Suprapubic skin (tissue), 4 donors: ENCODE results near the gene SLC22A17. TPM values are rescaled to one million over a fixed set of nuclear protein-coding genes. Genes with fewer than 3 reads are reported as not detected.
A peak's percentile ranks its signal among the peaks of the same experiment; 100 is the strongest.
"Not testable (repeated sequence)": the region's sequence is repeated elsewhere in the genome, so short reads cannot be mapped to it uniquely, and the experiment has no call there.

Experiments
- DNase-seq, 2 donors: peaks; one replicate each; pipeline ENCODE4 v3.0.0-alpha.2; 2019; ENCODE audit warnings: low spot score in 2 of 2
- H3K27ac ChIP-seq: fragments of 200-600 bp; sonication (generic); one replicate; pipeline ENCODE4 v1.5.1; 2019
- H3K27me3 ChIP-seq: fragments of 200-600 bp; sonication (generic); one replicate; pipeline ENCODE4 v1.5.1; 2019
- H3K36me3 ChIP-seq: fragments of 200-600 bp; sonication (generic); one replicate; pipeline ENCODE4 v1.5.1; 2019
- H3K4me1 ChIP-seq: fragments of 200-600 bp; sonication (generic); one replicate; pipeline ENCODE4 v1.5.1; 2019
- H3K4me3 ChIP-seq: fragments of 200-600 bp; sonication (generic); one replicate; pipeline ENCODE4 v1.5.1; 2019; ENCODE audit warnings: mild to moderate bottlenecking
- H3K9me3 ChIP-seq: fragments of 200-600 bp; sonication (generic); one replicate; pipeline ENCODE4 v1.5.1; 2019
- EP300 ChIP-seq: sonication (generic); formaldehyde crosslinking; IDR thresholded peaks from one replicate; pipeline ENCODE4 v1.6.1; 2017; ENCODE audit warnings: antibody characterized with exemption
- POLR2A ChIP-seq, 2 donors: fragments of 450-650 bp; IDR thresholded peaks; one replicate each; pipeline ENCODE4 v1.6.1; 2017; ENCODE audit warnings: antibody characterized with exemption in 2 of 2, mild to moderate bottlenecking in 2 of 2, moderate library complexity in 2 of 2
- POLR2AphosphoS5 ChIP-seq, 3 donors: sonication (generic); formaldehyde crosslinking; IDR thresholded peaks; one replicate each; pipeline ENCODE4 v1.6.1; 2017; ENCODE audit warnings: antibody characterized with exemption in 3 of 3
- WGBS: methylation state at CpG from one replicate; pipeline ENCODE4 v1.1.5; 2018; 5-methylcytosine and 5-hydroxymethylcytosine counted together
- total RNA-seq, 4 donors: library from RNA; depleted of rRNA; stranded (reverse); fragments of >200 nt; gene quantifications; one replicate each; pipeline ENCODE4 v1.1.0, GENCODE V29; 2016
- TF ChIP-seq, protein P1 (sequence below), 2 donors: fragments of 200-600 bp in 1 of 2; fragments of 450-650 bp in 1 of 2; sonication (generic) in 1 of 2; IDR thresholded peaks; one replicate each; pipeline ENCODE4 v1.5.1; 2016 to 2019; ENCODE audit warnings: antibody characterized with exemption in 2 of 2, mild to moderate bottlenecking in 1 of 2, moderate library complexity in 1 of 2

Gene SLC22A17
- total RNA-seq, 4 donors from 2014 or later: 15.4 to 67.6 (median 22.5) TPM

DNA sequence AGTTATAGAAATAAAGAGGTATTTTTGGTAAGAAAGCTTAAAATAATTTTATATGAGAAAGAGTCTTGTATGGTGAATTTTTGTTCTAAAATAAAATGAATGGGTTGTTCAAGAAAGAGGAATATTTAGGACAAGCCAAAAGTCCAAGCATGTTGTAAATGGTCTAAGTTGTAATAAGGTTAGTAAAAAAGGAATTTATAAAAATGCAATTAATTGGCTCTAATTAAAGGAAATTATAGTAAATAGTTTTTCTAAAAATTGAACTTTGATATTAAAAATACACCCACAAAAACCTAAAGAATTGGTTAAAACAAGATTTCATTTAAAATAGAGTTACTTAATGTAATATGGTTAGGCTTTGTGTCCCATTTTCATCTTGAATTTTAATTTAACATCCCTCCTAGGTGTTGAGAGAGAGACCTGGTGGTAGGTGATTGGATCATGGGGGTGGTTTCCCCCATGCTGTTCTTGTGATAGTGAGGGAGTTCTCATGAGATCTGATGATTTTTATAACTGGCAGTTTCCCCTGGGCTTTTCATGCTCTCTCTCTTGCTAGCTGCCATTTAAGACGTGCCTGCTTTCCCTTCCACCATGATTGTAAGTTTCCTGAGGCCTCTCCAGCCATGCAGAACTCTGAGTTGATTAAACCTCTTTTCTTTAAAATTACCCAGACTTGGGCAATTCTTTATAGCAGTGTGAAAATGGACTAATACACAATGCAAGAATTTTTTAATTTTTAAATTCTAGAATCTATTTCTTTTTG lies 13.0 kb downstream of the SLC22A17 start:
- H3K4me1 ChIP-seq: no peaks in the 10 kb centered on the region
- no peak overlapping the region for H3K4me3 ChIP-seq
- 86% methylated on average over 1 of the region's 1 CpG for WGBS
- H3K27me3 ChIP-seq: no peaks in the 10 kb centered on the region
- TF ChIP-seq EP300: no peak
- no peak for TF ChIP-seq POLR2AphosphoS5 (IDR thresholded peaks at IDR 0.05)
- TF ChIP-seq, protein P1, sequence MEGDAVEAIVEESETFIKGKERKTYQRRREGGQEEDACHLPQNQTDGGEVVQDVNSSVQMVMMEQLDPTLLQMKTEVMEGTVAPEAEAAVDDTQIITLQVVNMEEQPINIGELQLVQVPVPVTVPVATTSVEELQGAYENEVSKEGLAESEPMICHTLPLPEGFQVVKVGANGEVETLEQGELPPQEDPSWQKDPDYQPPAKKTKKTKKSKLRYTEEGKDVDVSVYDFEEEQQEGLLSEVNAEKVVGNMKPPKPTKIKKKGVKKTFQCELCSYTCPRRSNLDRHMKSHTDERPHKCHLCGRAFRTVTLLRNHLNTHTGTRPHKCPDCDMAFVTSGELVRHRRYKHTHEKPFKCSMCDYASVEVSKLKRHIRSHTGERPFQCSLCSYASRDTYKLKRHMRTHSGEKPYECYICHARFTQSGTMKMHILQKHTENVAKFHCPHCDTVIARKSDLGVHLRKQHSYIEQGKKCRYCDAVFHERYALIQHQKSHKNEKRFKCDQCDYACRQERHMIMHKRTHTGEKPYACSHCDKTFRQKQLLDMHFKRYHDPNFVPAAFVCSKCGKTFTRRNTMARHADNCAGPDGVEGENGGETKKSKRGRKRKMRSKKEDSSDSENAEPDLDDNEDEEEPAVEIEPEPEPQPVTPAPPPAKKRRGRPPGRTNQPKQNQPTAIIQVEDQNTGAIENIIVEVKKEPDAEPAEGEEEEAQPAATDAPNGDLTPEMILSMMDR (IDR thresholded peaks at IDR 0.05): no peak
- TF ChIP-seq POLR2A (IDR thresholded peaks at IDR 0.05): no peak
- no peaks in the 10 kb centered on the region for H3K9me3 ChIP-seq
- H3K36me3 ChIP-seq: no peaks in the 10 kb centered on the region
- DNase-seq: no peak
- no peak overlapping the region for H3K27ac ChIP-seq

DNA sequence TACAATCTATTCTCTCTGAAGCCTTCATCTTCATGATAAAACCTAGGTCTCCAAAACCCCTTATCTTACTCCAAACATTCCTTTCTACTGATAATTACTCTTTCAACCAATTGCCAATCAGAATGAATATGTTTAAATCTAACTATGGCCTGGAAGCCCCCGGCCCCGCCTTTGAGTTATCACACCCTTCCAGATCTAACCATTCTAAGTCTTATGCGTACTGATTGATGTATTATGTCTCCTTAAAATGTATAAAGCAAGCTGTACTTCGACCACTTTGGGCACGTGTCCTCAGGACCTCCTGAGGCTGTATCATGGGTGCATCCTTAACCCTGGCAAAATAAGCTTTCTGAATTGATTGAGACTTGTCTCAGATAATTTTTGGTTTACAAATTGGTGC lies 17.1 kb downstream of the SLC22A17 start:
- Histone ChIP-seq H3K27me3 (no peaks in the 10 kb centered on the region), H3K4me1 (no peaks in the 10 kb centered on the region), H3K4me3 (no peak overlapping the region), H3K36me3 (no peaks in the 10 kb centered on the region), H3K27ac (no peak overlapping the region), H3K9me3 (no peaks in the 10 kb centered on the region)
- DNase-seq: no peak
- WGBS: 88% methylated on average over 5 of the region's 5 CpGs
- no peak for TF ChIP-seq POLR2AphosphoS5 (IDR thresholded peaks at IDR 0.05)
- TF ChIP-seq, protein P1 (IDR thresholded peaks at IDR 0.05): no peak
- no peak for TF ChIP-seq EP300
- no peak for TF ChIP-seq POLR2A (IDR thresholded peaks at IDR 0.05)

DNA sequence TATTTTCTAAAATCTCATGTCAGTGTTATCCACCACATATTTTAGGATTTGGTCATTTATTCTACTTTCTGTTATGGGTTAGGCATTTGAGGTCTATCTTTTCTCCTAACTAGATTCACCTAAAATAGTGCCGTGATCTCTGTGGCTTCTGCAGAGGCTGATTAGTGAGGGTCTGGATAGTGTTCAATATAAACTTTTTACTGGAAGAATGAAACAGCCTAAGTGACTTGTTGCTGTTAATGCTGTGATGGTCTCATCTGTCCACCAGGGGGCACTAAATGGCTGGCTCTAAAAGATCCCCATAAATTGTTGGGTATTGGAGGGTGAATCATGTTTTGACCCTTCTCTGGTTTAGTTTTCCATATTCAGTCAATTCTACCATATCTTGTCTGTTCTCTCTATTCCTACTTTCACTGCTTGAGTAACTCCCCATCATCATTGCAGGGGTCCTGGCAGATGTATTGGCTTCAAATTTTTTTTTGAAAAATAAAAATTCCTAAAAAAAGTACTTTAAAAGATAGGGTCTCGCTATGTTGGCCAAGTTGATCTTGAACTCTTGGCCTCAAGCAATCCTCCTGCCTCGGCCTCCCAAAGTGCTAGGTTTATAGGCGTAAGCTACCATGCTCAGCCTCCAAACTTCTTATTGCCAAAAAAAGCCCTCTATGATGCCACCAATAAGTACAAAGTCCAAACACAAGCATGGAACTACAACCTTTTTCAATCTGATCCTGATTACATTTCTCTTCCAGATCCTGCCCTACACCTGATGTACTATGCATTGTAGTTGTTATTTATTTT lies 24.5 kb downstream of the SLC22A17 start:
- DNase-seq: peak in 1 of 2 donors; percentile 84

DNA sequence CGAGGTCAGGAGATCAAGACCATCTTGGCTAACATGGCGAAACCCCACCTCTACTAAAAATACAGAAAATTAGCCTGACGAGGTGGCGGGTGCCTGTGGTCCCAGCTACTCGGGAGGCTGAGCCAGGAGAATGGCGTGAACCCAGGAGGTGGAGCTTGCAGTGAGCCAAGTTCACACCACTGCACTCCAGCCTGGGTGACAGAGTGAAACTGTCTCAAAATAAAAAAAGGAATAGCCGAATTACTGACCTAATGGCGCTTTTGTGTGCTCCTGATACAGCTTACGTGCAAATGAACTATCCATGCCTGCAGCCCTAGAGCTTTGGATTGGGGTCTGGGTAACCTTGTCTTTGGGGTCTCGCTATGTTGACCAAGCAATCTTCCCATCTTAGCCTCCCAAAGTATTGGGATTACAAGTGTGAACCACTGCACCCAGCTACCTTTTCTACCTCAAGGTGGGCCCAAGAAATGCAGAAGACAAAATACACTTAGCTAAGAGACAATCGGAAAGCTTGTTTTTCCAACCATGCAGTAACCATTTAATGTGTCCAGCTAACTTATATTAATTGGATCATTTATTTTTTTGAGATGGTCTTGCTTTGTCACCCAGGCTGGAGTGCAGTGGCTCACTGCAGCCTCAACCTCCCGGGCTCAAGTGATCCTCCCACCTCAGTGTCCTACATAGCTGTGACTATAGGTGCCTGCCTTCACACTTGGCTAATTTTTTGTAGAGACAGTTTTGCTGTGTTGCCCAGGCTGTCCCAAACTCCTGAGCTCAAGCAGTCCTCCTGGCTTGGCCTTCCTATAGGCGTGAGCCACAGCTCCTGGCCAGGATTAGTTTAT lies 26.0 kb downstream of the SLC22A17 start:
- no peak overlapping the region for H3K4me3 ChIP-seq
- H3K9me3 ChIP-seq: no peaks in the 10 kb centered on the region
- no peak for TF ChIP-seq POLR2A (IDR thresholded peaks at IDR 0.05)
- no peak for TF ChIP-seq EP300
- no peak for TF ChIP-seq POLR2AphosphoS5 (IDR thresholded peaks at IDR 0.05)
- TF ChIP-seq, protein P1 (IDR thresholded peaks at IDR 0.05): no peak
- H3K27ac ChIP-seq: no peak overlapping the region
- 80% methylated on average over 13 of the region's 13 CpGs for WGBS
- peaks cover 15% of the 10 kb centered on the region for H3K4me1 ChIP-seq
- no peaks in the 10 kb centered on the region for H3K27me3 ChIP-seq
- no peak for DNase-seq
- peaks cover 27% of the 10 kb centered on the region for H3K36me3 ChIP-seq

More for the DNA sequence above, 24.5 kb downstream of the SLC22A17 start:
- Histone ChIP-seq H3K4me1 (peaks cover 4% of the 10 kb centered on the region), H3K27me3 (no peaks in the 10 kb centered on the region), H3K4me3 (no peak overlapping the region), H3K27ac (no peak overlapping the region), H3K9me3 (no peaks in the 10 kb centered on the region), H3K36me3 (peaks cover 23% of the 10 kb centered on the region)
- 44% methylated on average over 4 of the region's 4 CpGs for WGBS
- no peak for TF ChIP-seq POLR2A (IDR thresholded peaks at IDR 0.05)
- TF ChIP-seq, protein P1 (IDR thresholded peaks at IDR 0.05): peak; percentile 73 to 91

DNA sequence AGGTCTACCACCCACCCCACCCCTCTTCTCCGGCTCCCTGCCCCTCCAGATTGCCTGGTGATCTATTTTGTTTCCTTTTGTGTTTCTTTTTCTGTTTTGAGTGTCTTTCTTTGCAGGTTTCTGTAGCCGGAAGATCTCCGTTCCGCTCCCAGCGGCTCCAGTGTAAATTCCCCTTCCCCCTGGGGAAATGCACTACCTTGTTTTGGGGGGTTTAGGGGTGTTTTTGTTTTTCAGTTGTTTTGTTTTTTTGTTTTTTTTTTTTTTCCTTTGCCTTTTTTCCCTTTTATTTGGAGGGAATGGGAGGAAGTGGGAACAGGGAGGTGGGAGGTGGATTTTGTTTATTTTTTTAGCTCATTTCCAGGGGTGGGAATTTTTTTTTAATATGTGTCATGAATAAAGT lies 26.9 kb downstream of the SLC22A17 start:
- not testable (repeated sequence) for H3K4me3 ChIP-seq, H3K27me3 ChIP-seq, DNase-seq, H3K27ac ChIP-seq, H3K9me3 ChIP-seq
- peaks cover 27% of the 10 kb centered on the region for H3K36me3 ChIP-seq
- WGBS: 94% methylated on average over 5 of the region's 5 CpGs
- H3K4me1 ChIP-seq: peaks cover 15% of the 10 kb centered on the region
